NT2/D1 (cell line): ENCODE data around the gene KCNH2.

Source experiments
- DNase-seq: peaks from one replicate; pipeline ENCODE4 v3.0.0-alpha.2; 2011; ENCODE audit warnings: low read depth, low spot score
- H3K27me3 ChIP-seq: 2 replicates; pipeline ENCODE4 v1.6.0; 2011; ENCODE audit warnings: mild to moderate bottlenecking; ENCODE audit not compliant: insufficient read length, insufficient read depth
- H3K36me3 ChIP-seq: 2 replicates; pipeline ENCODE4 v1.6.1; 2011; ENCODE audit warnings: mild to moderate bottlenecking, low read length, mixed read lengths; ENCODE audit not compliant: insufficient read depth, insufficient read length
- H3K4me1 ChIP-seq: 2 replicates; pipeline ENCODE4 v1.5.1; 2011; ENCODE audit not compliant: insufficient read depth, insufficient read length
- H3K4me3 ChIP-seq: 2 replicates; pipeline ENCODE4 v1.5.1; 2011; ENCODE audit warnings: low read depth; ENCODE audit not compliant: insufficient read length
- H3K9ac ChIP-seq: 2 replicates; pipeline ENCODE4 v1.6.0; 2011; ENCODE audit warnings: low read depth; ENCODE audit not compliant: insufficient read length
- H3K9me3 ChIP-seq: 2 replicates; pipeline ENCODE4 v1.5.1; 2011; ENCODE audit warnings: mild to moderate bottlenecking, low read length; ENCODE audit not compliant: insufficient read depth
- SUZ12 ChIP-seq: IDR thresholded peaks from 2 replicates; pipeline ENCODE4 v1.6.1; 2011; ENCODE audit not compliant: insufficient read length, insufficient read depth; ENCODE audit errors: extremely low read depth
- YY1 ChIP-seq: IDR thresholded peaks from 2 replicates; pipeline ENCODE4 v1.6.1; 2011; ENCODE audit not compliant: insufficient read length, insufficient read depth
- ZNF274 ChIP-seq: IDR thresholded peaks from 2 replicates; pipeline ENCODE4 v1.6.1; 2011; ENCODE audit warnings: mild to moderate bottlenecking, low read depth, low read length

The KCNH2 gene

DNA sequence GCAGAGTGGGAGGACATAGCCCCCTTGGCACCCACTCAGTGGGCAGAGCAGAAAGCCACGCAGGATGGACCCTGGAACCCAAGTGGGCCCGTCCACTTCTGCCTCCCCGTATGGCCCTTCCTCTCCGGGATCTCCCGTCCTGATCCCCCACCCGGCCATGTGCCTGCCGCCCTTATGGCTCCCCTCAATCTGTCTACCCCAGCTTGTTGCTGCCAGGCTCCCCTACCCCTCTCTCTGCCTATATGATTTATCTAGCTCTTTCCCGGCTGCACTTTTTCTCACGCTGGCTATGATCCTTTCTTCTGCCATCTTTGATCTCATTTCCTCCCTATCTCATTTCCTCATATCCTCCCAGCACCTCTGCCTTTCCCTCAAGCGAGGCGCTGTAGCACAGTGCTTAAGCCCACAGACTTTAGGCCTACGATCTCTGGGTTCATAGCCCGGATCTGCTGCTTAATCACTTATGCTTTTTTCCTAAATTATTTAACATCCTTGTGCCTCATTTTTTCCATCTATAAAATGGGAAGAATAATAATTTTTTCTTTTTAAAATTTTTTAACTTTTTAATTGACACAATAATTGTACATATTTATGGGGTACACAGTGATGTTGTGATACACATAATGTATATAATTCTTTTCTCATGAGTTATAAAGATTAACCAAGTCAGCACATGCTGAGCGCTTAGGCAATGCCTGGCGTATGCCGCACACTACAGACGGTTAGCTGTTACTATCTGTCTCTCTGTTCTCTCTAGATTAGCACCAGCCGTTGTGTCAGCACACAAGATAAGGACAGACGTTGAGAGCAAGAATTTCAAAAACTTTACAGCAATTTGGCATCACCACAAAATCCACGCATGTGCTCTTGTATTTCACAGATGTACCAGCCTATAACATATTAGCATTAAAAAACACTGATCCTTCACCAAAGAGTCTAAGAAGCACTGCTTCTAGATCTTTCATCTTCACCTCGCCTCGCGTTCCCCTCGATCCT lies 18.1 kb downstream of the KCNH2 start:
- Histone ChIP-seq H3K9ac (no peak overlapping the region), H3K4me3 (no peak overlapping the region)
- no peak for DNase-seq

DNA sequence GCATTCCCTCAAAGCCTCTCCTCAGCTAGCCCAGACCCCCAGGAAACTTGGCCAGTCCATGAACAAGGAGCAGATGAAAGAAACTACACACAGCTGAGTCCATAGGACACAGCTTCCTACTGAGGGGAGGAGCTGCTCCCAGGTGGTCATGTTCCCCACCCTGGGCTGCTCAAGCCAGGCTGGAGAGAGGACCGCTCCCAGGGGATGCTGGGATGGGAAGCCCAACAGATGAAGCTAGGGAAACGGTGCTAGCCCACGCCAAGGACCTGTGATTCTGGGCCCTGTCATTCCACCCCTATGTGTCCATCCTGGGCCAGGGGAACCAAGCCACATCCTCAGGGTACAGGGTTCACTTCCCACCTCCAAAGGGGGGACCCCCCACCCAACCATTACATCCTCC lies 19.0 kb downstream of the KCNH2 start:
- Histone ChIP-seq H3K27me3 (no peaks in the 10 kb centered on the region), H3K36me3 (no peaks in the 10 kb centered on the region), H3K9ac (no peak overlapping the region), H3K4me1 (peaks cover 25% of the 10 kb centered on the region), H3K9me3 (no peaks in the 10 kb centered on the region), H3K4me3 (no peak overlapping the region)
- TF ChIP-seq SUZ12 (no peak), ZNF274 (no peak), YY1 (no peak)
- no peak for DNase-seq

More for the DNA sequence above, 18.1 kb downstream of the KCNH2 start:
- no peak for TF ChIP-seq SUZ12
- TF ChIP-seq ZNF274 = no peak
- TF ChIP-seq YY1 = no peak
- peaks cover 27% of the 10 kb centered on the region for H3K4me1 ChIP-seq
- H3K9me3 ChIP-seq = no peaks in the 10 kb centered on the region
- H3K27me3 ChIP-seq = no peaks in the 10 kb centered on the region
- no peaks in the 10 kb centered on the region for H3K36me3 ChIP-seq

DNA sequence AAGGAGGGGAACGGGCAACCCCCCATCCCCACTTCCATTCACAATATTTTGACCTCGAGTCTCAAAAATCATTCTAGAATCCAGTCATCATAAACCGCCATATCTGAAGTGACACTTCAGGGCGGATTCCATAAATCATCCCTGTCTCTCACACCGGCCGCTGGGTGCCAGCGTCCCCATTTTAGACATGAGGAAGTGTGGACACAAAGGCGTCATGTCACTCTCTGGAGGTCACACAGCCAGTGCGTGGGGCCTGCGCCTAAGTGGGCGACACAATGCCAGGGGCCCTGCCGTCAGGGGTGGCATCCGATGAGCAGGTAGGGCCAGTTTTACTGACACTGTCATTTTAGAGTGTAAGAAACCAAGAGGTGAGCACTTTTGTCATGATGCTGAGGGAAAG lies 19.5 kb downstream of the KCNH2 start:
- Histone ChIP-seq H3K9me3 (no peaks in the 10 kb centered on the region), H3K4me1 (peaks cover 22% of the 10 kb centered on the region), H3K36me3 (no peaks in the 10 kb centered on the region), H3K9ac (no peak overlapping the region), H3K4me3 (no peak overlapping the region), H3K27me3 (no peaks in the 10 kb centered on the region)
- DNase-seq = no peak
- TF ChIP-seq YY1 (no peak), SUZ12 (no peak), ZNF274 (no peak)

- TF ChIP-seq YY1 = no peak
- no peak for TF ChIP-seq ZNF274
- TF ChIP-seq SUZ12 = no peak
- no peaks in the 10 kb centered on the region for H3K27me3 ChIP-seq
These were observed 20.0 kb downstream of the KCNH2 start for GRCh38 chr7:150958062-150958552.

DNA sequence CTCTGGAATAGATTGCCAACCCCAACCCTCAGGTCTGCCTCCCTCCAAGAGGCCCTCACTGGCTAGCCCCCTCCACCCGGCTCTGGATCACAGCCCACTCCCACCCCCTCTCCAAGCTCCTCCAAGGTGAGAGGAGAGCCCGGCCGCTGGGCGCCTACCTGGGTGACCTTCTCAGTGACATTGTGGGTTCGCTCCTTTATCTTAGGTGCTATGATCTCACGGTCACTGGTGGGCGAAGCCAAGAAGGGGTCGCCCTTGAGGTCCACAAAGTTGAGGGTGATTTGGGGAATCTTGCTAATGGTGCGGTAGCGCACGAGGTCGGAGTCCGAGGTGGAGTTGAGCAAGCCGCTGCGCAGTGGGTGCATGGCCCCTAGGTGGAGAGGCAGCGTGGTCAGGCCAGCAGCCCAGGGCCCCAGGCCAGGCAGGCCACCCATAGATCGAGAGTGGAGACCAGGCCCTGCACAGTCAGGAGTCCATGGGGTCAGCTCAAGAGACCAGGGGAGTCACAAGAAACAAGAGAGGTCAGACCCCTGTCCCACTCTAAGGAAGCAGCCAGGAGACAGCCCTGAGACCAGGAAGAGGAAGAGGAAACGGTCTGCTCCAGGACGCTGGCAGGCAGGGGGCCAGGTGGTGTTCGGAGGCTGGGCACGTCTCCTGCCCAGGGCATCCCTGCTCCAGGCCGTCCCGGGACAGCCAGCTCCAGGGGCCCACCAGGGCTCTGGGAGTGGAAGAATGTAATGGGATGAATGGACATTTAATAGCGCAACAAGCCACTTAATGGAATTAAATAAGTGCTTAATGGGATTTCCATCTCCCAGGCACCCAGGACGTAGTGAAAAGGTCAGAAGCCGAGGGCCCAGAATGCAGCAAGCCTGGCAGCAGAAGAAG lies 20.7 kb downstream of the KCNH2 start:
- no peak overlapping the region for H3K9ac ChIP-seq
- no peak for DNase-seq
- H3K36me3 ChIP-seq = peaks cover 4% of the 10 kb centered on the region
- TF ChIP-seq YY1 = no peak
- TF ChIP-seq SUZ12 = no peak
- no peak for TF ChIP-seq ZNF274
- peaks cover 19% of the 10 kb centered on the region for H3K4me1 ChIP-seq
- H3K27me3 ChIP-seq = no peaks in the 10 kb centered on the region
- no peaks in the 10 kb centered on the region for H3K9me3 ChIP-seq
- no peak overlapping the region for H3K4me3 ChIP-seq

More at GRCh38 chr7:150958062-150958552, 20.0 kb downstream of the KCNH2 start:
- DNase-seq = no peak
- H3K36me3 ChIP-seq = no peaks in the 10 kb centered on the region
- peaks cover 22% of the 10 kb centered on the region for H3K4me1 ChIP-seq
- no peak overlapping the region for H3K4me3 ChIP-seq
- no peak overlapping the region for H3K9ac ChIP-seq
- H3K9me3 ChIP-seq = no peaks in the 10 kb centered on the region

DNA sequence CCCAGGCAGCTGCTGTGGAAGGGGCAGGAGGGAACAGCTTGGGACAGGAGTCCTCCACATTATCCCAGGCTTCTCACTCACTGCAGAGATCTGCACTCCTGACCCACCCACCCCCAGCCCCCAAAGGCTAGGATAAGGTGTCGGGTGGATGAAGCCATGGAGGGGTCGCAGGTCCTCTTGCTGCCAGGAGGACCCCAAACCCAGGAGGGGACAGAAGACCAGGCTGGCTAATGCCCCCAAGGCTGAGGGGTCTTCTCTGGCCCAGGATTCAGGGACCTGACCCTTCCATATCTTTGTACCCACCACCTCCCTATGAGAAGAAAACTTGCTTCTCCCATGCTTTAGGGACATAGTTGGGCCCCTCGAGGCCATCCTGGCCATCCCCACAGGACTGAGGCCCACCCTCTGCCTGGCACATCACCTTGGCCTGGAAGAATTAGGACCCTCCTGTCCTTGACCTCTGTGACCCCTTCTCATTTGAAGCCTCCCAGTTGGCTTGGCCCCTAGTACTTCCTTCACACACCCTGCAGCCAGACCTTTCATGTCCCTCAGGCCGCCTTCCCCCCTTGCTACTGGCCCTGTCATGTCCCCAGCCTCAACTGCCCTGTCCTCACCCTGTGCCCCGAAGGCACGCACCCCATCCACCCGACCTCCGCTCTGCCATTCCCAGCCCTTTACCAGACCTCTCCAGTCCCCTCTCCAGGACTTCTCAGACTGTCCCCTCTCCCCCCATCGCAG lies 21.6 kb downstream of the KCNH2 start:
- H3K4me3 ChIP-seq = no peak overlapping the region

More for the DNA sequence above, 21.6 kb downstream of the KCNH2 start:
- Histone ChIP-seq H3K4me1 (peaks cover 14% of the 10 kb centered on the region), H3K9me3 (no peaks in the 10 kb centered on the region), H3K27me3 (no peaks in the 10 kb centered on the region), H3K36me3 (peaks cover 7% of the 10 kb centered on the region), H3K9ac (no peak overlapping the region)
- TF ChIP-seq YY1 (no peak), ZNF274 (no peak), SUZ12 (no peak)
- DNase-seq = no peak
